Progenitor cell of endocrine pancreas (in vitro differentiated cells): Measurements from ENCODE around the gene TPGS1. TPM values are rescaled to one million over a fixed set of nuclear protein-coding genes. Genes with fewer than 3 reads are reported as not detected.

Source experiments
- DNase-seq: peaks from one replicate; pipeline ENCODE4 v3.0.0; 2021; ENCODE audit warnings: low spot score; ENCODE audit not compliant: unreplicated experiment
- H3K27ac Mint-ChIP-seq: 2 replicates; pipeline ENCODE4 v1.8.0; 2021; ENCODE audit warnings: mild to moderate bottlenecking, moderate library complexity, mixed read lengths
- H3K27me3 Mint-ChIP-seq: 2 replicates; pipeline ENCODE4 v1.8.0; 2021; ENCODE audit warnings: mixed read lengths
- H3K36me3 Mint-ChIP-seq: 2 replicates; pipeline ENCODE4 v1.8.0; 2022; ENCODE audit warnings: mixed read lengths; ENCODE audit not compliant: insufficient read depth
- H3K4me1 Mint-ChIP-seq: 2 replicates; pipeline ENCODE4 v1.8.0; 2021; ENCODE audit warnings: low read depth, mixed read lengths
- H3K4me3 Mint-ChIP-seq: 2 replicates; pipeline ENCODE4 v1.8.0; 2021; ENCODE audit warnings: low read depth, mild to moderate bottlenecking, moderate library complexity, mixed read lengths
- H3K9me3 Mint-ChIP-seq: 2 replicates; pipeline ENCODE4 v1.8.0; 2021; ENCODE audit warnings: low read depth, mixed read lengths
- total RNA-seq: library from RNA; stranded (reverse); gene quantifications from 2 replicates; pipeline ENCODE4 v1.2.1, GENCODE V29; 2021
- TF ChIP-seq, protein P1 (sequence below): fragments of 200-600 bp; sonication (generic); IDR thresholded peaks from one replicate; pipeline ENCODE4 v1.5.0; 2021; ENCODE audit warnings: antibody characterized with exemption, mild to moderate bottlenecking; ENCODE audit not compliant: unreplicated experiment

Gene TPGS1
- total RNA-seq, 1 donor from 2014 or later, result 16.4 TPM

- Mint-ChIP-seq H3K9me3 (no peaks in the 10 kb centered on the region), H3K4me3 (no peak overlapping the region), H3K36me3 (peaks cover 4% of the 10 kb centered on the region), H3K4me1 (no peaks in the 10 kb centered on the region), H3K27me3 (no peaks in the 10 kb centered on the region), H3K27ac (no peak overlapping the region)
- no peak for DNase-seq
- TF ChIP-seq, protein P1, sequence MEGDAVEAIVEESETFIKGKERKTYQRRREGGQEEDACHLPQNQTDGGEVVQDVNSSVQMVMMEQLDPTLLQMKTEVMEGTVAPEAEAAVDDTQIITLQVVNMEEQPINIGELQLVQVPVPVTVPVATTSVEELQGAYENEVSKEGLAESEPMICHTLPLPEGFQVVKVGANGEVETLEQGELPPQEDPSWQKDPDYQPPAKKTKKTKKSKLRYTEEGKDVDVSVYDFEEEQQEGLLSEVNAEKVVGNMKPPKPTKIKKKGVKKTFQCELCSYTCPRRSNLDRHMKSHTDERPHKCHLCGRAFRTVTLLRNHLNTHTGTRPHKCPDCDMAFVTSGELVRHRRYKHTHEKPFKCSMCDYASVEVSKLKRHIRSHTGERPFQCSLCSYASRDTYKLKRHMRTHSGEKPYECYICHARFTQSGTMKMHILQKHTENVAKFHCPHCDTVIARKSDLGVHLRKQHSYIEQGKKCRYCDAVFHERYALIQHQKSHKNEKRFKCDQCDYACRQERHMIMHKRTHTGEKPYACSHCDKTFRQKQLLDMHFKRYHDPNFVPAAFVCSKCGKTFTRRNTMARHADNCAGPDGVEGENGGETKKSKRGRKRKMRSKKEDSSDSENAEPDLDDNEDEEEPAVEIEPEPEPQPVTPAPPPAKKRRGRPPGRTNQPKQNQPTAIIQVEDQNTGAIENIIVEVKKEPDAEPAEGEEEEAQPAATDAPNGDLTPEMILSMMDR, result no peak
Measured at GRCh38 chr19:538641-539428, 31.5 kb downstream of the TPGS1 start.

DNA sequence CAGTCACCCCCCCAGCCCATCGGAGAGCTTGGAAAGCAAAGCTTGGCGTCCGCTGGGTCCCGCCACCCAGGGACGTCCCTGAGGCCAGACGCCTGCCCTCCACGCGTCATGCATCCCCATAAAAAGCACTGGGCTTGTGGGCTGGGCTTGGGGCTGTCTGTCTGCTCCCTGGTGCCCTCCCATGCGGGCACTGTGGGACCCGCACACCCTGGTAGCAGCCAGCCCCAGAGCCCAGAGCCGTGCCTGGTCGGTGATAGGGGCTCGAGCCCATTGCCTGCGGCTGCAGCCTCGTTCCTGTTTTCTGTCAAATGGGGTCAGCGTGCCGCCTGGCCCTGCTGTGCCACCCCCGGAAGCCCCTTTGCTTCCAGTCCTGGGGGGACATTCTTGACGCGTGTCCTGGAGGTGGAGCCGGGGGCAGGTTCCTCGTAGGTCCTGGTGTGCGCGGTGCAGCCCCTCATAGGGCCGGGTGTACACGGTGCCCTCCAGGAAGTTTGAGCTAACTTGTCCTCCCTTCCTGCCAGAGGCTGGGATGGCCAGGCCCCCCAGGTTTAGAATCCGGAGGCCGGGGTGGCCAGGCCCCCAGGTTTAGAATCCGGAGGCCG is 32.2 kb downstream of the TPGS1 start:
- H3K4me1 Mint-ChIP-seq, result no peaks in the 10 kb centered on the region
- TF ChIP-seq, protein P1, result no peak
- H3K27ac Mint-ChIP-seq, result no peak overlapping the region
- peaks cover 4% of the 10 kb centered on the region for H3K36me3 Mint-ChIP-seq
- H3K9me3 Mint-ChIP-seq, result no peaks in the 10 kb centered on the region
- no peak overlapping the region for H3K4me3 Mint-ChIP-seq
- no peak for DNase-seq
- no peaks in the 10 kb centered on the region for H3K27me3 Mint-ChIP-seq

- H3K4me3 Mint-ChIP-seq, result no peak overlapping the region
- no peaks in the 10 kb centered on the region for H3K9me3 Mint-ChIP-seq
- H3K27me3 Mint-ChIP-seq, result no peaks in the 10 kb centered on the region
- DNase-seq, result no peak
- TF ChIP-seq, protein P1, result no peak
- H3K4me1 Mint-ChIP-seq, result no peaks in the 10 kb centered on the region
- H3K36me3 Mint-ChIP-seq, result peaks cover 4% of the 10 kb centered on the region
- H3K27ac Mint-ChIP-seq, result no peak overlapping the region
Measured at GRCh38 chr19:540867-541637, 33.8 kb downstream of the TPGS1 start.

DNA sequence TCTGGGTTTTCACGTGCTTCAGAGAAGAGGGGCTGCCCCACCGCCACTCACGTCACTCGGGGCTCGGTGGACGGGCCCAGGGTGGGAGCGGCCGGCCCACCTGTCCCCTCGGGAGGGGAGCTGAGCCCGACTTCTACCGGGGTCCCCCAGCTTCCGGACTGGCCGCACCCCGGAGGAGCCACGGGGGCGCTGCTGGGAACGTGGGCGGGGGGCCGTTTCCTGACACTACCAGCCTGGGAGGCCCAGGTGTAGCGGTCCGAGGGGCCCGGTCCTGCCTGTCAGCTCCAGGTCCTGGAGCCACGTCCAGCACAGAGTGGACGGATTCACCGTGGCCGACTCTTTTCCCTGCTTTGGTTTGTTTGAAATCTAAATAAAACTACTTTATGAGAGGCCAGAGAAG is 34.4 kb downstream of the TPGS1 start:
- no peak overlapping the region for H3K27ac Mint-ChIP-seq
- DNase-seq, result no peak
- H3K9me3 Mint-ChIP-seq, result no peaks in the 10 kb centered on the region
- peaks cover 4% of the 10 kb centered on the region for H3K36me3 Mint-ChIP-seq
- H3K4me1 Mint-ChIP-seq, result no peaks in the 10 kb centered on the region
- H3K27me3 Mint-ChIP-seq, result no peaks in the 10 kb centered on the region
- no peak overlapping the region for H3K4me3 Mint-ChIP-seq
- TF ChIP-seq, protein P1, result no peak

GRCh38 chr19:542173-542866 is 35.0 kb downstream of the TPGS1 start:
- peaks cover 4% of the 10 kb centered on the region for H3K36me3 Mint-ChIP-seq
- no peak overlapping the region for H3K4me3 Mint-ChIP-seq
- no peaks in the 10 kb centered on the region for H3K27me3 Mint-ChIP-seq
- no peaks in the 10 kb centered on the region for H3K4me1 Mint-ChIP-seq
- TF ChIP-seq, protein P1, result no peak
- no peaks in the 10 kb centered on the region for H3K9me3 Mint-ChIP-seq
- H3K27ac Mint-ChIP-seq, result no peak overlapping the region
- no peak for DNase-seq
